ENCODE measurements around the gene KRTAP12-3.

DNA sequence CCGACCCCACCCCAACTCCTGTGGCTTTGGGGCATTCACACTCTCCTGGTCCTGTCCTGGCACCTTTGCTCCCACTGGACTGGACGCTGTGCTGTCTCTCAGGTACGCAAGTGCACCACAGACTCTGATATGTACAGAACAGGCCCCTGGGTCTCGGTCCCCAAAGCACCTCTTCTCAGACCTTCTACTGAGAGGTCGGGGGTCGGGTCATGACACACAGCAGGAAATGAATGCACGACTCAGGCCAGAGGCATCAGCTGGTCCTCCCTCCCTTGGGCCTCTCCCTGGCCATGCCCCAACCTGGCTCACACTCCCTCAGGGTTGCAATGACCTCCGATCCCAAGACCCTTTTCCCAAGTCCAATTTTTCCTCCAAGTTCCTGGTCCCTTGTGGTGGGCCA, 37.5 kb downstream of the KRTAP12-3 start:
- TF ChIP-seq, protein P1, sequence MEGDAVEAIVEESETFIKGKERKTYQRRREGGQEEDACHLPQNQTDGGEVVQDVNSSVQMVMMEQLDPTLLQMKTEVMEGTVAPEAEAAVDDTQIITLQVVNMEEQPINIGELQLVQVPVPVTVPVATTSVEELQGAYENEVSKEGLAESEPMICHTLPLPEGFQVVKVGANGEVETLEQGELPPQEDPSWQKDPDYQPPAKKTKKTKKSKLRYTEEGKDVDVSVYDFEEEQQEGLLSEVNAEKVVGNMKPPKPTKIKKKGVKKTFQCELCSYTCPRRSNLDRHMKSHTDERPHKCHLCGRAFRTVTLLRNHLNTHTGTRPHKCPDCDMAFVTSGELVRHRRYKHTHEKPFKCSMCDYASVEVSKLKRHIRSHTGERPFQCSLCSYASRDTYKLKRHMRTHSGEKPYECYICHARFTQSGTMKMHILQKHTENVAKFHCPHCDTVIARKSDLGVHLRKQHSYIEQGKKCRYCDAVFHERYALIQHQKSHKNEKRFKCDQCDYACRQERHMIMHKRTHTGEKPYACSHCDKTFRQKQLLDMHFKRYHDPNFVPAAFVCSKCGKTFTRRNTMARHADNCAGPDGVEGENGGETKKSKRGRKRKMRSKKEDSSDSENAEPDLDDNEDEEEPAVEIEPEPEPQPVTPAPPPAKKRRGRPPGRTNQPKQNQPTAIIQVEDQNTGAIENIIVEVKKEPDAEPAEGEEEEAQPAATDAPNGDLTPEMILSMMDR (conservative IDR thresholded peaks at IDR 0.05; ENCODE audit: low read depth, low read length), result no peak
- TF ChIP-seq EZH2 (IDR thresholded peaks at IDR 0.05; ENCODE audit: borderline replicate concordance, low read depth, low read length, poor library complexity, severe bottlenecking), result no peak

All from A673 (cell line).